Stimulated activated CD4-positive, alpha-beta T cell treated with anti-CD3 and anti-CD28 coated beads, TNF-alpha, amount 100 ng/mL, for 24 hours (primary cell): ENCODE results near the gene TMTC2.
"Not testable (repeated sequence)": the region's sequence is repeated elsewhere in the genome, so short reads cannot be mapped to it uniquely, and the experiment has no call there.

Experiments
- DNase-seq, 3 experiments: peaks; one replicate each; pipeline ENCODE4 v3.0.0-alpha.2; 2020; ENCODE audit warnings: low read depth in 3 of 3

TMTC2 gene

GRCh38 chr12:82841487-82841904, 154.8 kb downstream of the TMTC2 start:
- no peak for DNase-seq

DNA sequence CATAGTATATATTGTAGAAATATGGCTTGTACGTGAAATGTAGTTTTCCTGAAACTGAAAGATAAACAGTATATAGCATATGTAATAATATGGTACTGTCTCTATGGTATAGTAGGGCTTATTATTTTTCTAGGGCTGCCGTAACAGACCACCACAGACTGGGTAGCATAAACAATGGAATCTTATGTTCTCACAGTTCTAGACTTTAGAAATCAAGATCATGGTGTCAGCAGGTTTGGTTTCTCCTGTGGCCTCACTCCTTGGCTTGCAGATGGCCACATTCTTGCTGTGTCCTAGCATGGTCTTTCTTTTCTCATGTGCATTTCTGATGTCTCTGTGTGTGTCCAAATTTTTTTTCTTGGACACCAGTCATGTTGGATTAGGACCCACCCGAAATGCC, 155.8 kb downstream of the TMTC2 start:
- no peak for DNase-seq

GRCh38 chr12:82845076-82845475, 158.4 kb downstream of the TMTC2 start:
- DNase-seq: not testable (repeated sequence)

DNA sequence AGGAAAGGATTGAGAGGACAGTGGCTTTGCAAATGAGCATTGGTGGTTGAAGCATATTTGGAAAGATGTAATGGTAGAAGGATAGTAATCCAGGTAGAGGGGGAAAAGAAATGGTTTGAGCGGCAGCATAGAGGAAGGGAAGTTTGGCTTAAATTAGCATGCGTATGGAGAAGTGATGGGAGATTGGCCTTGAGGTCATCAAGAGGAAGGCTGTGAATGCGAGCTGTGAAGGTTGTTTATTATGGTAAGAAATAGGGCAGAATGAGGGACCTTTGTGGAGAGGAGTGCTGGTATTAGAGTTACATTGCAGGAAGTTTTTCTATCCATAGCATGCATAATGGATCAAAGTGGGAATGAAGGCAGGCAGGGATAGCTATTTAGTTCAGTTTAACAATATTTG, 162.1 kb downstream of the TMTC2 start:
- DNase-seq: no peak

- no peak for DNase-seq
Measured at GRCh38 chr12:82852529-82852928, 165.8 kb downstream of the TMTC2 start.

DNA sequence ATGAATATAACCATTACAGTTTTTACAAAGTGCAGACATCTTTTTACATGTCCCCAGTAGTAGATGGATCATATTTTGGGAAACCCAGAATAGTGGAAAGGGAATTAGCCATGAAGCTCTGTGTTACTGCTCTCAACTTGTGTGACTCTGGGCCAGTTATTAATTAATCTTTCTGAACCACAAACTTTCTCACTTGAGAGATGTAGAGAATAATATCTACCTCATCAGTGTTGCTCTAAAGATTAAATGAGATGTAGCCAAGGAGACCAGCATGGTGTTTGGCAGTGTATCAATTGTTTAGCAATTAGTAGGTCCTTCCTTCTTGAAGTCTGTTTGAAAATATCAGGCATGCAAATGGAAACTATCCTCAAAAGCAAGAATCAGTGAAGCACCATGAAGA, 169.2 kb downstream of the TMTC2 start:
- no peak for DNase-seq

DNA sequence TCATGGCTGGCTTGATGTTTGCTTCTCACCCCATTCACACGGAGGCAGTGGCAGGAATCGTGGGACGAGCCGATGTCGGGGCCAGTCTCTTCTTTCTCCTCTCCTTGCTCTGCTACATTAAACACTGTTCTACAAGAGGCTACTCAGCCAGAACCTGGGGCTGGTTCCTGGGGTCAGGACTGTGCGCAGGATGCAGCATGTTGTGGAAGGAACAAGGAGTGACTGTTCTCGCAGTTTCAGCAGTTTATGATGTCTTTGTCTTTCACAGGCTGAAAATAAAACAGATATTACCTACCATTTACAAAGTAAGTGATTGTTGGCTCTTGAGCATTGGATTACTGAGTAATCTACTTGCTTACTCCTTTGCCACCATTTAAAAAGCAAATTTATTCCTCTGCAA, 170.6 kb downstream of the TMTC2 start:
- DNase-seq: no peak

GRCh38 chr12:82857911-82858533, 171.3 kb downstream of the TMTC2 start:
- DNase-seq: no peak

GRCh38 chr12:82858534-82858917, 171.8 kb downstream of the TMTC2 start:
- DNase-seq: no peak

DNA sequence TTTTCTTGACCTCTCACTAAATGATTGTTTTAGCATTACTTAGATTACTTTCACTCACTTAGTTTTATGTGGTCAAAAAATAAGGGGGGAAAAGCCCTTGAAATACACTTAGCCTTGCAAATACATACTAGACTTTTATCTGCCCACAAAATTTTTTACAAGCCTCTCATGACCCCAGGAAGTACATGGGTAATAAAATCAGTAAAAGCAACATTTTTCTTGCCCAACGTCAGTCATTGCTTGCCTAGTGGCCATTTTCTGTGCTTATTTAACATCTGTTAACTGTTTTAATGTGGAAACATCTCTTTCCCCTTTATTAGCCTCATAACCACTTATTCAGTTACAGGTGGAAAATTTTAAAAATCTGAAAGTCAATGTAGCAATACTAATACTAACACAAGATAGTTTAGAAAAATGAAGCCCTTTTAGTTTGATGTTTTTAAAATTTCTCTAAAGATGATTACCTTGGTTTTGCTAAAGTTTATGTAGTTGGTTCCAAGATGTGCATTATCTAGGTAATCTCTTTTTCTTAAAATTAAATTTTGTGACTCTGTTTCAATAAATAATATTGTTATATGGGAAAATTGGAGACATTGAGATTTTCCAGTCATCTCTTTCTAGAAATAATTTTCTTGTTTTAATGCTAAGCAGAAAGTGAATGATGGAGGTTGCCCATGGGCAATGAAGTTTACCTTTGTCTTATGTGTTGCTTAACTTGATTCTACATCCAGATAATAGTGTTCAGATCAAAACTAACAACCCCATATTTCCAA, 175.5 kb downstream of the TMTC2 start:
- DNase-seq: no peak

- DNase-seq: no peak
Measured at GRCh38 chr12:82862876-82863649, 176.4 kb downstream of the TMTC2 start.

GRCh38 chr12:82866227-82866775, 179.6 kb downstream of the TMTC2 start:
- DNase-seq: no peak

DNA sequence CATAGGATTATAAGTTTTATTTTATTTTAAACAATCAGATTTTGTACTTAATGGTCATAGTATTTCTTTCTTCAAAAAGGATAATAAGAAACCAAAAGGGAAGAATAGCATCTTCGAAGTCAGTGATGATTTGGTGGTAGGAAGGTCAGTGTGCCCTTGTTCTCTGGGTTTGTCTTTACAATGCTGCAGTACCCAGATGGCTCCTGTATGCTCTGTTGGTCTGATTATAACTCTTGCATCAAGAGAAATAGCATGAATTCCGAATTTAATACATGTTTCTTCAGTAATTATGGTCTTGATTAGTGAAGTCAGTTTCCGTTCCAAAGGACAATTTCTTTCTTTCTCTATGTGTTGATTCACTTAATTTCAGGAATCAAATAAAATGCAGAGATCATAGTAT, 180.2 kb downstream of the TMTC2 start:
- no peak for DNase-seq

- no peak for DNase-seq
Measured at GRCh38 chr12:82867762-82868500, 181.2 kb downstream of the TMTC2 start.

DNA sequence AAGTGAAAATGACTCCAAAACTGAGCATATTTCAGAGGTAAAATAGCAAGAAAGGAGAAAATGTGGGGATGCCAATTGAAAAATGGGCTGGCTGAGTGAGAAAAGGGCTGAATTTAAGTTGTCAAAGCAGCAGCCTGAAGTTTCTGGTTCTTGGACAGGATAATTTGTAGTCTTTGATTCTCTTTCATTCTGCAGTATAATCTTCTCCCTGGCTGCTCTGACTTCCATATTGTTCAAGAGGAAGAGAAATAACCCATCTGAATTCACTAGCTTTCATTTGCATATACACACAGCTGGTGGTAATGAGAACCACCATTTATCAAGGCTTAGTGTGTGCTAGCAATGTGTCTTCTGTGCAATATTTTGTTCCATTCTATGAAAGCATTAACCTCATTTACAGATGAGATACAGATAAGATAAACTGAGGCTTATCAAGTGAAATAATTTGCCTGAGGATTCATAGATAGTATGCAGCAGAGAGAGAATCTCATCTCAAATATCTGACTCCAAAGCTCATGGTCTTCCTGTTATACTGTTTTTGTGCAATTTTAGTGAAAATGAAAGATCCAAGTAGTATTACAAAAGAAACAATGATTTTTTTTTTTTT, 184.2 kb downstream of the TMTC2 start:
- DNase-seq: no peak

DNA sequence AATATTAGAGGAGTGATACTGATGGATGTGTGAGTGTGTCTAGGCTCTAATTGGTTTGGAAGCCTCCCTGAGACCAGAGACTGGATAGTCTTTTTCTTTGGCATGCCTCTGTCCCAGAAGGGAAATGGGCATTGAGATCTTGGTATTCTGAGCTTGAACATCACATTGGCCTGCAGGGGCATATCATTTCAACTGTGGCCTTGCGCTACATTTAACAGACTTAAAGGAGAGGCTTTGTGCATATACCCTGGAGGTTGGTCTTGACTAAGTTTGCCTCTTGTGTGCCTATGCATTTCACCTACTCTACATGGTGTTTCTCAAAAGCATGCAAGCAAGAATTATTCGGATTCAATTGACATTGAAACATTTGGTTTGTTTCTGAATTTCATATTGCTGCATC, 185.4 kb downstream of the TMTC2 start:
- no peak for DNase-seq

DNA sequence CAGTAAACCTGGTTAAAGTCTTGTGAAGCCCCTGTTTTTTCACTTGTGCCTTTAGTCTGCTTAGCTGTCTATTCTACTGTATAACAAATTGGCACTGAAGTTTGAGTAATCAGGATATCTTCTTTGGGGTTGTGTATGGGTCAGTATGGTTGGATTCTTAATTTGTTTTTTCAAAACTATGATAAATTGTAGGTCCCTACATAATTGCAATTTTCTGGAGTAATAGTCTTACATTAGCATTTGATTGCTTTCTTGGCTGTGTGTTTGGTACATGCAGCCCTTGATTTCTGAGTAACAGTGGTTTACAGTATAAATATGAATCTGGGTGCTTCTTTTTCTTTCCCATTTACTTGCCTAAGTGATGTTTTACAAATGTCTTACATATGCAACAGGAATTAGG, 186.6 kb downstream of the TMTC2 start:
- DNase-seq: no peak

DNA sequence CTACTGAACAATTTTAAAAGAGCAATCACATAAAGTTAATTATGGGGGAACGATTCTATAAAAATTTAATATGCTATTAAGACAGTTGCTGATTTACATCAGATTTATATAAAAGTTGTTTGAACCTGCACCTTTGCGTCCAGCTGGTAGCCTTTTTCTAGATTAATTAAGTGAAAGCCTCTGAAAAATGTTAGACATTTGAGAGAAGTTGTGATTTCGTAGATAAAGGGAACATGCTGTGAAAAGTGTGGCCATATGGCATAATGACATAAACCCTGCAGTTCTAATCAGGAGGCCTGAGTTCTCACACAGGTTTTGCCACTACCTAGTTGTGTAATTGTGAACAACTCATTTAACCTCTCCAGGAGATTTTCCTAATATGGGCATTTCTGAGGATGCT, 187.2 kb downstream of the TMTC2 start:
- no peak for DNase-seq

DNA sequence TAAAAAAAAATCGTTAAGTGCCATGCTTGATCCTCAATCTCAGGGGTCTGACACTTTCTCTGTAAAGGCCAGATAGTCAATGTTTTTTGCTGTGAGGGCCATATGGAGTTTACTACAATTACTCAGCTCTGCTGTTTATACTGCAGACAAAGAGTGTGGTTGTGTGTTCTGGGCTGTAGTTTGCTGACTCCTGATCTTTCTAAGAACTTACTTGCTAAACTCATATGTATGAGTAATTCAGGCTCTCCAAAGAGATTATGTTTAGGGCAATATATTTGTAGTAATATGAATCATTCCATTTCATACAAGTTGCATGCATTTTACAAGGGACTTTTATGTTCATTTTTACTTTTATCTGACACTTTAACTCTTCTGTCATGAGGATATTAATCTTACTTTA, 188.2 kb downstream of the TMTC2 start:
- no peak for DNase-seq

GRCh38 chr12:82876075-82876474, 189.4 kb downstream of the TMTC2 start:
- no peak for DNase-seq

GRCh38 chr12:82877963-82878362, 191.3 kb downstream of the TMTC2 start:
- no peak for DNase-seq
